HEK293 (cell line): ENCODE results near the gene PIK3CA.

Experiments used
- CTCF ChIA-PET: fragments of 350-600 bp; formaldehyde crosslinking; extraction: SDS; loops from one replicate; lab custom pipeline; 2021; ENCODE audit warnings: antibody characterized with exemption; lab: Yijun Ruan, JAX
- POLR2A ChIA-PET: fragments of 300-600 bp; formaldehyde crosslinking; extraction: SDS; loops from one replicate; lab custom pipeline; 2020; ENCODE audit warnings: antibody characterized with exemption, inconsistent platforms; lab: Yijun Ruan, JAX
- H3K27ac ChIP-seq: fragments of 200-500 bp; sonication (Bioruptor generic); 2 replicates; pipeline ENCODE4 v1.5.1; 2014; ENCODE audit warnings: low read depth, low read length, control low read depth, inconsistent platforms; ENCODE audit errors: extremely low read depth
- H3K36me3 ChIP-seq, 2 experiments: fragments of 200-500 bp in 1 of 2; sonication (Bioruptor generic) in 1 of 2; 1 replicate in 1 of 2; 2 replicates in 1 of 2; pipeline ENCODE4 v1.5.1; 2014 to 2017; ENCODE audit warnings: inconsistent platforms in 2 of 2, low read length in 2 of 2; ENCODE audit not compliant: control insufficient read depth in 2 of 2, insufficient read depth in 1 of 2
- H3K4me1 ChIP-seq: fragments of 200-500 bp; sonication (Bioruptor generic); 2 replicates; pipeline ENCODE4 v1.5.1; 2014; ENCODE audit warnings: mild to moderate bottlenecking, low read length, inconsistent platforms; ENCODE audit not compliant: control insufficient read depth, insufficient read depth
- H3K4me3 ChIP-seq: 2 replicates; pipeline ENCODE4 v1.5.1; 2011; ENCODE audit warnings: low read depth, mild to moderate bottlenecking, control low read depth, low read length, moderate library complexity
- H3K9me3 ChIP-seq: fragments of 200-500 bp; sonication (Bioruptor generic); 2 replicates; pipeline ENCODE4 v1.5.1; 2014; ENCODE audit warnings: low read depth, low read length, inconsistent platforms; ENCODE audit not compliant: control insufficient read depth, insufficient read depth
- GFI1B ChIP-seq: fragments of 450-650 bp; formaldehyde crosslinking; IDR thresholded peaks from 2 replicates; pipeline ENCODE4 v1.5.1; 2016; ENCODE audit warnings: missing biosample characterization, missing genetic modification characterization
- OVOL3 ChIP-seq: fragments of 450-650 bp; formaldehyde crosslinking; IDR thresholded peaks from 2 replicates; pipeline ENCODE4 v1.5.1; 2016; ENCODE audit warnings: missing biosample characterization, missing genetic modification characterization
- SCRT2 ChIP-seq: fragments of 450-650 bp; formaldehyde crosslinking; IDR thresholded peaks from 2 replicates; pipeline ENCODE4 v1.5.1; 2016; ENCODE audit warnings: missing biosample characterization, missing genetic modification characterization
- ZBTB7A ChIP-seq: fragments of 450-650 bp; formaldehyde crosslinking; IDR thresholded peaks from 2 replicates; pipeline ENCODE4 v1.5.1; 2016; ENCODE audit warnings: low read depth, missing biosample characterization, missing genetic modification characterization
- ZBTB8A ChIP-seq: fragments of 450-650 bp; formaldehyde crosslinking; IDR thresholded peaks from 2 replicates; pipeline ENCODE4 v1.5.1; 2016; ENCODE audit warnings: missing biosample characterization, missing genetic modification characterization
- ZNF132 ChIP-seq: fragments of 450-650 bp; formaldehyde crosslinking; IDR thresholded peaks from 2 replicates; pipeline ENCODE4 v1.5.1; 2017; ENCODE audit warnings: missing biosample characterization, missing genetic modification characterization, borderline replicate concordance
- ZNF239 ChIP-seq: fragments of 450-650 bp; formaldehyde crosslinking; IDR thresholded peaks from 2 replicates; pipeline ENCODE4 v1.5.1; 2016; ENCODE audit warnings: missing biosample characterization, missing genetic modification characterization
- ZNF311 ChIP-seq: fragments of 450-650 bp; formaldehyde crosslinking; IDR thresholded peaks from 2 replicates; pipeline ENCODE4 v1.5.1; 2017; ENCODE audit warnings: missing biosample characterization, missing genetic modification characterization, borderline replicate concordance
- ZNF514 ChIP-seq: fragments of 450-650 bp; formaldehyde crosslinking; IDR thresholded peaks from 2 replicates; pipeline ENCODE4 v1.5.1; 2016; ENCODE audit warnings: missing biosample characterization, missing genetic modification characterization
- ZNF623 ChIP-seq: fragments of 450-650 bp; formaldehyde crosslinking; IDR thresholded peaks from 2 replicates; pipeline ENCODE4 v1.5.1; 2016; ENCODE audit warnings: missing biosample characterization, missing genetic modification characterization
- ZNF701 ChIP-seq: fragments of 450-650 bp; formaldehyde crosslinking; IDR thresholded peaks from 2 replicates; pipeline ENCODE4 v1.5.1; 2016; ENCODE audit warnings: missing biosample characterization, missing genetic modification characterization
- ZNF776 ChIP-seq: fragments of 450-650 bp; formaldehyde crosslinking; IDR thresholded peaks from 2 replicates; pipeline ENCODE4 v1.5.0; 2017; ENCODE audit warnings: missing biosample characterization, missing genetic modification characterization, borderline replicate concordance
- ZNF777 ChIP-seq: fragments of 450-650 bp; formaldehyde crosslinking; IDR thresholded peaks from 2 replicates; pipeline ENCODE4 v1.5.1; 2017; ENCODE audit warnings: missing biosample characterization, missing genetic modification characterization, borderline replicate concordance
- ZNF791 ChIP-seq: fragments of 450-650 bp; formaldehyde crosslinking; IDR thresholded peaks from 2 replicates; pipeline ENCODE4 v1.5.1; 2016; ENCODE audit warnings: missing biosample characterization, missing genetic modification characterization
- ZNF837 ChIP-seq: fragments of 450-650 bp; formaldehyde crosslinking; IDR thresholded peaks from 2 replicates; pipeline ENCODE4 v1.5.1; 2016; ENCODE audit warnings: missing biosample characterization, missing genetic modification characterization
- ZSCAN30 ChIP-seq: fragments of 450-650 bp; IDR thresholded peaks from 2 replicates; pipeline ENCODE4 v1.5.1; 2018; ENCODE audit warnings: missing biosample characterization, mild to moderate bottlenecking, missing genetic modification characterization, moderate library complexity
- TF ChIP-seq, protein P1 (sequence below): fragments of 450-650 bp; formaldehyde crosslinking; IDR thresholded peaks from 2 replicates; pipeline ENCODE4 v1.5.1; 2017; ENCODE audit warnings: missing biosample characterization, missing genetic modification characterization
- TF ChIP-seq, protein P2 (sequence below): fragments of 450-650 bp; formaldehyde crosslinking; conservative IDR thresholded peaks from 2 replicates; pipeline ENCODE4 v1.5.1; 2016; ENCODE audit warnings: low read depth, missing biosample characterization, missing genetic modification characterization
- TF ChIP-seq, protein P3 (sequence below): fragments of 450-650 bp; formaldehyde crosslinking; IDR thresholded peaks from 2 replicates; pipeline ENCODE4 v1.5.1; 2016; ENCODE audit warnings: missing biosample characterization, missing genetic modification characterization, low read depth
- TF ChIP-seq, protein P4 (sequence below): fragments of 450-650 bp; formaldehyde crosslinking; IDR thresholded peaks from 2 replicates; pipeline ENCODE4 v1.5.1; 2017; ENCODE audit warnings: missing biosample characterization, missing genetic modification characterization
- TF ChIP-seq, protein P5 (sequence below): fragments of 450-650 bp; formaldehyde crosslinking; conservative IDR thresholded peaks from 2 replicates; pipeline ENCODE4 v1.5.1; 2016; ENCODE audit warnings: low read depth, missing biosample characterization, missing genetic modification characterization

The PIK3CA gene

DNA sequence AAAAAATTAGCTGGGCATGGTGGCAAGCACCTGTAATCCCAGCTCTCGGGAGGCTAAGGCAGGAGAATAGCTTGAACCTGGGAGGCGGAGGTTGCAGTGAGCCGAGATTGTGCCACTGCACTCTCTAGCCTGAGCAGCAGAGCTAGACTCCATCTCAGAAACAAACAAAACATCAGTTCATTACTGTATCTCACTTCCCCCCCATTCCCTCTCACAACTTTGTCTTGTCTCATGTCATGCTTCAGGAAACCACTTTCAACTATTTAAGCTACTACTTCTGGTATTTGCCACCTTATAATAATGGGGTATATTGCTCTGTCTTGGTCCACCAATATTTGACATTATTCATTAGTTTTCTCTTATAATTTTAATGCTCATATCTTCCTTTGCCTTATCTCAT lies 26.2 kb downstream of the PIK3CA start:
- Histone ChIP-seq H3K36me3 (no peaks in the 10 kb centered on the region), H3K4me3 (no peak overlapping the region), H3K4me1 (0 out of 2 replicates have a peak, but pooled peaks cover 2% of the 10 kb centered on the region), H3K27ac (no peak overlapping the region), H3K9me3 (no peaks in the 10 kb centered on the region)
- no peak for TF ChIP-seq ZNF623
- no peak for TF ChIP-seq ZNF514
- TF ChIP-seq, protein P1, sequence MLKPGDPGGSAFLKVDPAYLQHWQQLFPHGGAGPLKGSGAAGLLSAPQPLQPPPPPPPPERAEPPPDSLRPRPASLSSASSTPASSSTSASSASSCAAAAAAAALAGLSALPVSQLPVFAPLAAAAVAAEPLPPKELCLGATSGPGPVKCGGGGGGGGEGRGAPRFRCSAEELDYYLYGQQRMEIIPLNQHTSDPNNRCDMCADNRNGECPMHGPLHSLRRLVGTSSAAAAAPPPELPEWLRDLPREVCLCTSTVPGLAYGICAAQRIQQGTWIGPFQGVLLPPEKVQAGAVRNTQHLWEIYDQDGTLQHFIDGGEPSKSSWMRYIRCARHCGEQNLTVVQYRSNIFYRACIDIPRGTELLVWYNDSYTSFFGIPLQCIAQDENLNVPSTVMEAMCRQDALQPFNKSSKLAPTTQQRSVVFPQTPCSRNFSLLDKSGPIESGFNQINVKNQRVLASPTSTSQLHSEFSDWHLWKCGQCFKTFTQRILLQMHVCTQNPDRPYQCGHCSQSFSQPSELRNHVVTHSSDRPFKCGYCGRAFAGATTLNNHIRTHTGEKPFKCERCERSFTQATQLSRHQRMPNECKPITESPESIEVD (tag by site-specific recombination): no peak
- no peak for TF ChIP-seq GFI1B (tag by site-specific recombination)
- TF ChIP-seq ZNF311 (tag by site-specific recombination): no peak
- TF ChIP-seq ZBTB7A (tag by site-specific recombination): no peak
- TF ChIP-seq ZSCAN30 (tag by site-specific recombination): no peak
- no peak for TF ChIP-seq ZNF837
- TF ChIP-seq, protein P2, sequence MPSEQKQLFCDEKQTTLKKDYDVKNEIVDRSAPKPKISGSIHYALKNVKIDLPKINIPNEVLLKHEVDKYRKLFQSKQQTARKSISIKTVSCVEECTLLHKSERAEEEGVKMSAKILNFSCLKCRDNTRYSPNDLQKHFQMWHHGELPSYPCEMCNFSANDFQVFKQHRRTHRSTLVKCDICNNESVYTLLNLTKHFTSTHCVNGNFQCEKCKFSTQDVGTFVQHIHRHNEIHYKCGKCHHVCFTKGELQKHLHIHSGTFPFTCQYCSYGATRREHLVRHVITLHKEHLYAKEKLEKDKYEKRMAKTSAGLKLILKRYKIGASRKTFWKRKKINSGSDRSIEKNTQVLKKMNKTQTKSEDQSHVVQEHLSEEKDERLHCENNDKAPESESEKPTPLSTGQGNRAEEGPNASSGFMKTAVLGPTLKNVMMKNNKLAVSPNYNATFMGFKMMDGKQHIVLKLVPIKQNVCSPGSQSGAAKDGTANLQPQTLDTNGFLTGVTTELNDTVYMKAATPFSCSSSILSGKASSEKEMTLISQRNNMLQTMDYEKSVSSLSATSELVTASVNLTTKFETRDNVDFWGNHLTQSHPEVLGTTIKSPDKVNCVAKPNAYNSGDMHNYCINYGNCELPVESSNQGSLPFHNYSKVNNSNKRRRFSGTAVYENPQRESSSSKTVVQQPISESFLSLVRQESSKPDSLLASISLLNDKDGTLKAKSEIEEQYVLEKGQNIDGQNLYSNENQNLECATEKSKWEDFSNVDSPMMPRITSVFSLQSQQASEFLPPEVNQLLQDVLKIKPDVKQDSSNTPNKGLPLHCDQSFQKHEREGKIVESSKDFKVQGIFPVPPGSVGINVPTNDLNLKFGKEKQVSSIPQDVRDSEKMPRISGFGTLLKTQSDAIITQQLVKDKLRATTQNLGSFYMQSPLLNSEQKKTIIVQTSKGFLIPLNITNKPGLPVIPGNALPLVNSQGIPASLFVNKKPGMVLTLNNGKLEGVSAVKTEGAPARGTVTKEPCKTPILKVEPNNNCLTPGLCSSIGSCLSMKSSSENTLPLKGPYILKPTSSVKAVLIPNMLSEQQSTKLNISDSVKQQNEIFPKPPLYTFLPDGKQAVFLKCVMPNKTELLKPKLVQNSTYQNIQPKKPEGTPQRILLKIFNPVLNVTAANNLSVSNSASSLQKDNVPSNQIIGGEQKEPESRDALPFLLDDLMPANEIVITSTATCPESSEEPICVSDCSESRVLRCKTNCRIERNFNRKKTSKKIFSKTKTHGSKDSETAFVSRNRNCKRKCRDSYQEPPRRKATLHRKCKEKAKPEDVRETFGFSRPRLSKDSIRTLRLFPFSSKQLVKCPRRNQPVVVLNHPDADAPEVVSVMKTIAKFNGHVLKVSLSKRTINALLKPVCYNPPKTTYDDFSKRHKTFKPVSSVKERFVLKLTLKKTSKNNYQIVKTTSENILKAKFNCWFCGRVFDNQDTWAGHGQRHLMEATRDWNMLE (tag by site-specific recombination): no peak
- CTCF ChIA-PET: interaction anchor here (0.9 kb wide), 1 partner anchor 27 kb away, joined by 3 read pairs; no protein-coding TSS in a partner anchor
- POLR2A ChIA-PET: no interaction called here

DNA sequence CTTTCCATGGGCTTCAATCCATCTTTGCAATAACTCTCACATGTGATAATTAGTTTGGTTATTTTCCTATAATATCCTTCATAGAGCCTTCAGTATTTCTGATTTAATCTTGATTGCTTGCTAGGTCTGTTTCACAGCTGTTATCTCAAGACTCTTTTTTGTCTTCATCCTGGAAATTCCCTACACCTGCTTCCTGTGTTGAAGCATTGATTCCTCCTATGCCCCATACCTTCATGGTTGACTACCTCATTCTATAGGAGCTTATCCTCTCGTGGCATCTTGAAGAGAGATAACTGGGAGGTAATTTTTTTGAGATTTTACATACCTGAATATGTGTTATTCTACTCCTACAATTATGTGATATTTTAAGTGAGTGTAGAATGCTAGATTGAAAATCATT lies 26.7 kb downstream of the PIK3CA start:
- ChIA-PET CTCF (interaction anchor here (0.5 kb wide), 1 partner anchor 465 kb away, joined by 3 read pairs; no protein-coding TSS in a partner anchor), POLR2A (no interaction called here)
- TF ChIP-seq, protein P3, sequence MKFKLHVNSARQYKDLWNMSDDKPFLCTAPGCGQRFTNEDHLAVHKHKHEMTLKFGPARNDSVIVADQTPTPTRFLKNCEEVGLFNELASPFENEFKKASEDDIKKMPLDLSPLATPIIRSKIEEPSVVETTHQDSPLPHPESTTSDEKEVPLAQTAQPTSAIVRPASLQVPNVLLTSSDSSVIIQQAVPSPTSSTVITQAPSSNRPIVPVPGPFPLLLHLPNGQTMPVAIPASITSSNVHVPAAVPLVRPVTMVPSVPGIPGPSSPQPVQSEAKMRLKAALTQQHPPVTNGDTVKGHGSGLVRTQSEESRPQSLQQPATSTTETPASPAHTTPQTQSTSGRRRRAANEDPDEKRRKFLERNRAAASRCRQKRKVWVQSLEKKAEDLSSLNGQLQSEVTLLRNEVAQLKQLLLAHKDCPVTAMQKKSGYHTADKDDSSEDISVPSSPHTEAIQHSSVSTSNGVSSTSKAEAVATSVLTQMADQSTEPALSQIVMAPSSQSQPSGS (tag by site-specific recombination): no peak
- TF ChIP-seq SCRT2: no peak
- TF ChIP-seq, protein P4, sequence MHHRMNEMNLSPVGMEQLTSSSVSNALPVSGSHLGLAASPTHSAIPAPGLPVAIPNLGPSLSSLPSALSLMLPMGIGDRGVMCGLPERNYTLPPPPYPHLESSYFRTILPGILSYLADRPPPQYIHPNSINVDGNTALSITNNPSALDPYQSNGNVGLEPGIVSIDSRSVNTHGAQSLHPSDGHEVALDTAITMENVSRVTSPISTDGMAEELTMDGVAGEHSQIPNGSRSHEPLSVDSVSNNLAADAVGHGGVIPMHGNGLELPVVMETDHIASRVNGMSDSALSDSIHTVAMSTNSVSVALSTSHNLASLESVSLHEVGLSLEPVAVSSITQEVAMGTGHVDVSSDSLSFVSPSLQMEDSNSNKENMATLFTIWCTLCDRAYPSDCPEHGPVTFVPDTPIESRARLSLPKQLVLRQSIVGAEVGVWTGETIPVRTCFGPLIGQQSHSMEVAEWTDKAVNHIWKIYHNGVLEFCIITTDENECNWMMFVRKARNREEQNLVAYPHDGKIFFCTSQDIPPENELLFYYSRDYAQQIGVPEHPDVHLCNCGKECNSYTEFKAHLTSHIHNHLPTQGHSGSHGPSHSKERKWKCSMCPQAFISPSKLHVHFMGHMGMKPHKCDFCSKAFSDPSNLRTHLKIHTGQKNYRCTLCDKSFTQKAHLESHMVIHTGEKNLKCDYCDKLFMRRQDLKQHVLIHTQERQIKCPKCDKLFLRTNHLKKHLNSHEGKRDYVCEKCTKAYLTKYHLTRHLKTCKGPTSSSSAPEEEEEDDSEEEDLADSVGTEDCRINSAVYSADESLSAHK (tag by site-specific recombination): no peak
- no peak for TF ChIP-seq ZNF701 (tag by site-specific recombination)
- TF ChIP-seq OVOL3 (tag by site-specific recombination): no peak
- no peak for TF ChIP-seq ZNF791 (tag by site-specific recombination)
- TF ChIP-seq, protein P5, sequence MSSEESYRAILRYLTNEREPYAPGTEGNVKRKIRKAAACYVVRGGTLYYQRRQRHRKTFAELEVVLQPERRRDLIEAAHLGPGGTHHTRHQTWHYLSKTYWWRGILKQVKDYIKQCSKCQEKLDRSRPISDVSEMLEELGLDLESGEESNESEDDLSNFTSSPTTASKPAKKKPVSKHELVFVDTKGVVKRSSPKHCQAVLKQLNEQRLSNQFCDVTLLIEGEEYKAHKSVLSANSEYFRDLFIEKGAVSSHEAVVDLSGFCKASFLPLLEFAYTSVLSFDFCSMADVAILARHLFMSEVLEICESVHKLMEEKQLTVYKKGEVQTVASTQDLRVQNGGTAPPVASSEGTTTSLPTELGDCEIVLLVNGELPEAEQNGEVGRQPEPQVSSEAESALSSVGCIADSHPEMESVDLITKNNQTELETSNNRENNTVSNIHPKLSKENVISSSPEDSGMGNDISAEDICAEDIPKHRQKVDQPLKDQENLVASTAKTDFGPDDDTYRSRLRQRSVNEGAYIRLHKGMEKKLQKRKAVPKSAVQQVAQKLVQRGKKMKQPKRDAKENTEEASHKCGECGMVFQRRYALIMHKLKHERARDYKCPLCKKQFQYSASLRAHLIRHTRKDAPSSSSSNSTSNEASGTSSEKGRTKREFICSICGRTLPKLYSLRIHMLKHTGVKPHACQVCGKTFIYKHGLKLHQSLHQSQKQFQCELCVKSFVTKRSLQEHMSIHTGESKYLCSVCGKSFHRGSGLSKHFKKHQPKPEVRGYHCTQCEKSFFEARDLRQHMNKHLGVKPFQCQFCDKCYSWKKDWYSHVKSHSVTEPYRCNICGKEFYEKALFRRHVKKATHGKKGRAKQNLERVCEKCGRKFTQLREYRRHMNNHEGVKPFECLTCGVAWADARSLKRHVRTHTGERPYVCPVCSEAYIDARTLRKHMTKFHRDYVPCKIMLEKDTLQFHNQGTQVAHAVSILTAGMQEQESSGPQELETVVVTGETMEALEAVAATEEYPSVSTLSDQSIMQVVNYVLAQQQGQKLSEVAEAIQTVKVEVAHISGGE (tag by site-specific recombination): no peak
- no peak for TF ChIP-seq ZNF132 (tag by site-specific recombination)
- TF ChIP-seq ZNF777: no peak
- no peak for TF ChIP-seq ZNF239 (tag by site-specific recombination)
- no peak for TF ChIP-seq ZNF776 (tag by site-specific recombination)
- no peak for TF ChIP-seq ZBTB8A (tag by site-specific recombination)

More for the DNA sequence above, 26.7 kb downstream of the PIK3CA start:
- Histone ChIP-seq H3K27ac (no peak overlapping the region), H3K4me3 (no peak overlapping the region), H3K4me1 (peaks cover 5% of the 10 kb centered on the region; the same call in 1 of the 2 replicates), H3K36me3 (no peaks in the 10 kb centered on the region), H3K9me3 (no peaks in the 10 kb centered on the region)
